HPDE6-E6E7 (cell line): ENCODE results near the gene AKAP10.
"Not testable (repeated sequence)": the region's sequence is repeated elsewhere in the genome, so short reads cannot be mapped to it uniquely, and the experiment has no call there.

Experiments used
- DNase-seq: peaks from one replicate; pipeline ENCODE4 v3.0.0; 2011; ENCODE audit warnings: missing footprints; ENCODE audit errors: extremely low spot score

The AKAP10 gene

GRCh38 chr17:19979917-19980770, 2.5 kb upstream of the AKAP10 start:
- DNase-seq: no peak

- no peak for DNase-seq
These were observed 1.2 kb upstream of the AKAP10 start for GRCh38 chr17:19978805-19979211.

- DNase-seq: no peak
These were observed 678 bp upstream of the AKAP10 start for GRCh38 chr17:19978209-19978802.

GRCh38 chr17:19975601-19976000, 2.0 kb downstream of the AKAP10 start:
- DNase-seq: no peak

- no peak for DNase-seq
These were observed 4.5 kb downstream of the AKAP10 start for GRCh38 chr17:19973156-19973555.

- DNase-seq: not testable (repeated sequence)
These were observed 14.7 kb downstream of the AKAP10 start for GRCh38 chr17:19962954-19963353.

- peak; percentile 57 for DNase-seq
These were observed 19.6 kb downstream of the AKAP10 start for GRCh38 chr17:19958023-19958422.

- no peak for DNase-seq
These were observed 22.5 kb downstream of the AKAP10 start for GRCh38 chr17:19955099-19955498.

GRCh38 chr17:19951411-19951810, 26.2 kb downstream of the AKAP10 start:
- not testable (repeated sequence) for DNase-seq

GRCh38 chr17:19950624-19951195, 26.9 kb downstream of the AKAP10 start:
- not testable (repeated sequence) for DNase-seq

- no peak for DNase-seq
These were observed 29.3 kb downstream of the AKAP10 start for GRCh38 chr17:19948116-19948943.

GRCh38 chr17:19946921-19947320, 30.7 kb downstream of the AKAP10 start:
- DNase-seq: no peak

- DNase-seq: no peak
These were observed 32.5 kb downstream of the AKAP10 start for GRCh38 chr17:19945009-19945626.

- DNase-seq: no peak
These were observed 34.0 kb downstream of the AKAP10 start for GRCh38 chr17:19943599-19943998.

- no peak for DNase-seq
These were observed 34.6 kb downstream of the AKAP10 start for GRCh38 chr17:19943026-19943425.

GRCh38 chr17:19940722-19941464, 36.7 kb downstream of the AKAP10 start:
- no peak for DNase-seq

GRCh38 chr17:19939993-19940721, 37.5 kb downstream of the AKAP10 start:
- DNase-seq: no peak

- no peak for DNase-seq
These were observed 38.9 kb downstream of the AKAP10 start for GRCh38 chr17:19938736-19939135.

GRCh38 chr17:19937522-19937921, 40.1 kb downstream of the AKAP10 start:
- no peak for DNase-seq

GRCh38 chr17:19935169-19935568, 42.5 kb downstream of the AKAP10 start:
- DNase-seq: no peak
